H1 (cell line): Measurements from ENCODE around the gene CATSPERD. TPM values are rescaled to one million over a fixed set of nuclear protein-coding genes. Genes with fewer than 3 reads are reported as not detected.

ENCODE experiments used
- CTCF ChIA-PET: fragments of 300-600 bp; sonication (Branson Sonifier 250); formaldehyde crosslinking; loops from one replicate; lab custom pipeline; 2021; ENCODE audit not compliant: partially characterized antibody; lab: Charles Lee
- POLR2A ChIA-PET: fragments of 300-600 bp; sonication (Branson Sonifier 250); formaldehyde crosslinking; loops from one replicate; lab custom pipeline; 2021; ENCODE audit warnings: inconsistent platforms; ENCODE audit not compliant: partially characterized antibody; lab: Charles Lee
- DNase-seq, 2 experiments: peaks; one replicate each; pipeline versions ENCODE4 v3.0.0 to v3.0.0-alpha.2; 2010 to 2022; ENCODE audit warnings: low spot score in 2 of 2, low read depth in 1 of 2, mixed read lengths in 1 of 2
- FAIRE-seq: peaks from 2 replicates; lab custom pipeline; 2011; peaks lifted over from hg19 to GRCh38; lab: Jason Lieb, UNC
- H2AFZ ChIP-seq: 2 replicates; pipeline ENCODE4 v1.8.1; 2012; ENCODE audit warnings: low read length, inconsistent platforms
- H2AK5ac ChIP-seq: 2 replicates; pipeline ENCODE4 v1.6.1; 2013; ENCODE audit warnings: low read depth, low read length
- H2BK120ac ChIP-seq: replicated peaks from 2 replicates; pipeline ENCODE3; 2013; ENCODE audit warnings: low read depth, low read length, inconsistent platforms
- H2BK12ac ChIP-seq: 2 replicates; pipeline ENCODE4 v1.6.1; 2013; ENCODE audit warnings: low read depth, low read length
- H2BK15ac ChIP-seq: 2 replicates; pipeline ENCODE4 v1.6.1; 2013; ENCODE audit warnings: low read length
- H2BK20ac ChIP-seq: 2 replicates; pipeline ENCODE4 v1.6.1; 2013; ENCODE audit warnings: low read length
- H2BK5ac ChIP-seq: 2 replicates; pipeline ENCODE4 v1.6.1; 2013; ENCODE audit warnings: low read depth, low read length
- H3K14ac ChIP-seq: 2 replicates; pipeline ENCODE4 v1.6.1; 2013; ENCODE audit warnings: inconsistent platforms; ENCODE audit not compliant: insufficient read length
- H3K18ac ChIP-seq: 2 replicates; pipeline ENCODE4 v1.6.1; 2013; ENCODE audit warnings: low read length; ENCODE audit errors: extremely low read depth
- H3K23ac ChIP-seq: 2 replicates; pipeline ENCODE4 v1.6.1; 2013; ENCODE audit warnings: inconsistent platforms; ENCODE audit not compliant: insufficient read length
- H3K23me2 ChIP-seq: 2 replicates; pipeline ENCODE4 v1.6.1; 2013; ENCODE audit warnings: low read depth, low read length
- H3K27ac ChIP-seq: 2 replicates; pipeline ENCODE4 v1.6.1; 2011; ENCODE audit warnings: low read depth, low read length, inconsistent platforms
- H3K27me3 ChIP-seq, 4 experiments: replicated peaks in 1 of 4; 1 replicate in 1 of 4; 2 replicates in 3 of 4; pipeline versions ENCODE4 v1.6.1 to v1.8.1; 2011 to 2013; ENCODE audit warnings: low read length in 3 of 4, mild to moderate bottlenecking in 3 of 4, inconsistent platforms in 2 of 4, mixed read lengths in 2 of 4, moderate library complexity in 1 of 4; ENCODE audit not compliant: control insufficient read depth in 3 of 4, insufficient read depth in 3 of 4; ENCODE audit errors: extremely low read depth in 1 of 4
- H3K36me3 ChIP-seq, 4 experiments: 2 replicates each; pipeline versions ENCODE4 v1.6.1 to v1.8.1; 2011 to 2013; ENCODE audit warnings: mild to moderate bottlenecking in 4 of 4, low read length in 3 of 4, moderate library complexity in 2 of 4, control low read depth in 1 of 4, inconsistent platforms in 1 of 4; ENCODE audit not compliant: insufficient read depth in 4 of 4, control insufficient read depth in 2 of 4
- H3K4ac ChIP-seq: replicated peaks from 2 replicates; pipeline ENCODE3; 2013; ENCODE audit warnings: low read length, low read depth, mixed read lengths, inconsistent platforms; ENCODE audit not compliant: insufficient read length
- H3K4me1 ChIP-seq, 4 experiments: replicated peaks in 1 of 4; 1 replicate in 1 of 4; 2 replicates in 3 of 4; pipeline versions ENCODE4 v1.6.1 to v1.8.1; 2011 to 2013; ENCODE audit warnings: low read length in 3 of 4, inconsistent platforms in 2 of 4, mixed read lengths in 1 of 4; ENCODE audit not compliant: insufficient read depth in 4 of 4, control insufficient read depth in 3 of 4
- H3K4me2 ChIP-seq, 2 experiments: 2 replicates each; pipeline versions ENCODE4 v1.6.1 to v1.8.1; 2011 to 2013; ENCODE audit warnings: low read depth in 2 of 2, low read length in 2 of 2, control low read depth in 1 of 2, inconsistent platforms in 1 of 2, mild to moderate bottlenecking in 1 of 2; ENCODE audit not compliant: insufficient read depth in 1 of 2
- H3K4me3 ChIP-seq, 4 experiments: fragments of 200-600, 300-600 bp in 1 of 4; sonication (generic), shearing (Covaris generic), sonication (Bioruptor Twin) in 1 of 4; 2 replicates each; pipeline versions ENCODE4 v1.5.1 to v1.8.1; 2011 to 2016; ENCODE audit warnings: low read length in 4 of 4, low read depth in 3 of 4, control low read depth in 2 of 4, inconsistent platforms in 2 of 4, mild to moderate bottlenecking in 2 of 4, mixed read lengths in 1 of 4, moderate library complexity in 1 of 4; ENCODE audit not compliant: insufficient read depth in 2 of 4; ENCODE audit errors: extremely low read depth in 1 of 4
- H3K56ac ChIP-seq: replicated peaks from 2 replicates; pipeline ENCODE3; 2013; ENCODE audit warnings: low read depth, mild to moderate bottlenecking, mixed read lengths, low read length, inconsistent platforms; ENCODE audit not compliant: insufficient read length
- H3K79me1 ChIP-seq: 2 replicates; pipeline ENCODE4 v1.6.1; 2013; ENCODE audit warnings: low read depth, low read length, control low read depth
- H3K79me2 ChIP-seq, 2 experiments: 2 replicates each; pipeline versions ENCODE4 v1.6.1 to v1.8.1; 2012 to 2013; ENCODE audit warnings: low read length in 2 of 2, mild to moderate bottlenecking in 2 of 2, inconsistent platforms in 1 of 2; ENCODE audit not compliant: insufficient read depth in 2 of 2, control insufficient read depth in 1 of 2
- H3K9ac ChIP-seq, 4 experiments: replicated peaks in 1 of 4; 1 replicate in 1 of 4; 2 replicates in 3 of 4; pipeline versions ENCODE4 v1.6.1 to v1.8.1; 2011 to 2013; ENCODE audit warnings: low read depth in 3 of 4, low read length in 3 of 4, control low read depth in 2 of 4, mild to moderate bottlenecking in 2 of 4, moderate library complexity in 2 of 4, inconsistent platforms in 1 of 4; ENCODE audit errors: extremely low read depth in 1 of 4
- H3K9me3 ChIP-seq, 2 experiments: 2 replicates each; pipeline versions ENCODE4 v1.6.1 to v1.8.1; 2012 to 2013; ENCODE audit warnings: mild to moderate bottlenecking in 2 of 2, moderate library complexity in 2 of 2, control low read depth in 1 of 2, inconsistent platforms in 1 of 2, low read depth in 1 of 2, low read length in 1 of 2, mixed read lengths in 1 of 2; ENCODE audit not compliant: insufficient read depth in 2 of 2
- H4K20me1 ChIP-seq, 2 experiments: replicated peaks in 1 of 2; 2 replicates each; pipeline versions ENCODE3 to v1.8.1; 2011 to 2013; ENCODE audit warnings: inconsistent platforms in 2 of 2, low read length in 2 of 2, mild to moderate bottlenecking in 1 of 2; ENCODE audit not compliant: insufficient read depth in 2 of 2, control insufficient read depth in 1 of 2
- H4K5ac ChIP-seq: 2 replicates; pipeline ENCODE4 v1.6.1; 2013; ENCODE audit warnings: low read length, low read depth, mixed read lengths, inconsistent platforms; ENCODE audit not compliant: insufficient read length
- H4K8ac ChIP-seq: 2 replicates; pipeline ENCODE4 v1.8.0; 2013; ENCODE audit warnings: mild to moderate bottlenecking, moderate library complexity, low read length, inconsistent platforms; ENCODE audit not compliant: insufficient read depth; ENCODE audit errors: extremely low read depth
- H4K91ac ChIP-seq: replicated peaks from 2 replicates; pipeline ENCODE3; 2013; ENCODE audit warnings: low read length, mixed read lengths, inconsistent platforms; ENCODE audit not compliant: insufficient read length
- ASH2L ChIP-seq: fragments of 200-600, 300-600 bp; sonication (generic); IDR thresholded peaks from one replicate; pipeline ENCODE4 v1.7.1; 2017; ENCODE audit warnings: low read length
- BRCA1 ChIP-seq: IDR thresholded peaks from 2 replicates; pipeline ENCODE4 v1.6.1; 2012; ENCODE audit warnings: low read depth, low read length, improper control_type of control experiment
- CHD1 ChIP-seq: IDR thresholded peaks from 2 replicates; pipeline ENCODE4 v1.6.1; 2012; ENCODE audit warnings: low read depth, low read length, improper control_type of control experiment
- CHD2 ChIP-seq: IDR thresholded peaks from 2 replicates; pipeline ENCODE4 v1.6.1; 2012; ENCODE audit warnings: low read length, improper control_type of control experiment
- EGR1 ChIP-seq: IDR thresholded peaks from 2 replicates; pipeline ENCODE4 v1.6.1; 2011; ENCODE audit warnings: low read depth, low read length, borderline replicate concordance
- FOSL1 ChIP-seq: IDR thresholded peaks from 2 replicates; pipeline ENCODE4 v1.6.1; 2011; ENCODE audit warnings: mild to moderate bottlenecking, low read depth, low read length, moderate library complexity; ENCODE audit not compliant: insufficient read depth
- GTF2F1 ChIP-seq: IDR thresholded peaks from 2 replicates; pipeline ENCODE4 v1.6.1; 2012; ENCODE audit warnings: low read depth, low read length, improper control_type of control experiment, borderline replicate concordance
- KDM4A ChIP-seq: IDR thresholded peaks from one replicate; pipeline ENCODE4 v1.7.1; 2012; ENCODE audit warnings: low read depth, mild to moderate bottlenecking, moderate library complexity, low read length, inconsistent platforms; ENCODE audit not compliant: severe bottlenecking
- KDM5A ChIP-seq: fragments of 200-600 bp; IDR thresholded peaks from 2 replicates; pipeline ENCODE4 v1.7.1; 2012; ENCODE audit warnings: mild to moderate bottlenecking, low read length, inconsistent platforms, mixed read lengths
- SIN3A ChIP-seq, 2 experiments: IDR thresholded peaks in 1 of 2; conservative IDR thresholded peaks in 1 of 2; 2 replicates each; pipeline ENCODE4 v1.6.1; 2011 to 2012; ENCODE audit warnings: low read length in 2 of 2, improper control_type of control experiment in 1 of 2, low read depth in 1 of 2, mild to moderate bottlenecking in 1 of 2
- SIX5 ChIP-seq: IDR thresholded peaks from 2 replicates; pipeline ENCODE4 v1.6.1; 2011; ENCODE audit warnings: mild to moderate bottlenecking, low read depth, low read length
- TEAD4 ChIP-seq: IDR thresholded peaks from 2 replicates; pipeline ENCODE4 v1.6.1; 2012; ENCODE audit warnings: low read depth, low read length, inconsistent platforms, mixed read lengths
- WGBS, 2 experiments: shearing (Covaris generic) in 1 of 2; methylation state at CpG; one replicate each; pipeline versions ENCODE4 v1.1.6 to v1.1.7; 2013 to 2015; ENCODE audit warnings: low lambda C conversion rate in 2 of 2, mixed read lengths in 2 of 2, inconsistent platforms in 1 of 2, low coverage in 1 of 2, missing lambda C conversion rate in 1 of 2; ENCODE audit not compliant: insufficient replicate concordance in 2 of 2, insufficient coverage in 1 of 2, insufficient read length in 1 of 2; ENCODE audit errors: extremely low coverage in 1 of 2, missing lambda C conversion rate in 1 of 2; 5-methylcytosine and 5-hydroxymethylcytosine counted together
- polyA plus RNA-seq, 7 experiments: library from polyadenylated mRNA; depleted of rRNA in 3 of 7; stranded (reverse) in 5 of 7; unstranded in 2 of 7; fragments of >200 nt in 5 of 7; fragments of 200-250 nt in 2 of 7; gene quantifications; 1 replicate in 5 of 7; 2 replicates in 1 of 7; 4 replicates in 1 of 7; pipeline versions ENCODE4 v1.2.1 to v1.2.3, GENCODE V29; 2011 to 2013; ENCODE audit warnings: missing spikeins in 2 of 7, mixed read lengths in 2 of 7
- total RNA-seq: library from RNA; stranded (reverse); fragmentation: NEBNext Ultra II Directional; extraction: Animal tissue kit (Norgen Biotek cat#: 25700); gene quantifications from 2 replicates; pipeline ENCODE4 v1.2.1, GENCODE V29; 2021

Gene CATSPERD
- total and polyA plus RNA-seq, 2 of the 8 experiments (the other 6 are each of a cell fraction or from before 2014, with no cell fraction given) = 0.12 TPM; not detected in 1

DNA sequence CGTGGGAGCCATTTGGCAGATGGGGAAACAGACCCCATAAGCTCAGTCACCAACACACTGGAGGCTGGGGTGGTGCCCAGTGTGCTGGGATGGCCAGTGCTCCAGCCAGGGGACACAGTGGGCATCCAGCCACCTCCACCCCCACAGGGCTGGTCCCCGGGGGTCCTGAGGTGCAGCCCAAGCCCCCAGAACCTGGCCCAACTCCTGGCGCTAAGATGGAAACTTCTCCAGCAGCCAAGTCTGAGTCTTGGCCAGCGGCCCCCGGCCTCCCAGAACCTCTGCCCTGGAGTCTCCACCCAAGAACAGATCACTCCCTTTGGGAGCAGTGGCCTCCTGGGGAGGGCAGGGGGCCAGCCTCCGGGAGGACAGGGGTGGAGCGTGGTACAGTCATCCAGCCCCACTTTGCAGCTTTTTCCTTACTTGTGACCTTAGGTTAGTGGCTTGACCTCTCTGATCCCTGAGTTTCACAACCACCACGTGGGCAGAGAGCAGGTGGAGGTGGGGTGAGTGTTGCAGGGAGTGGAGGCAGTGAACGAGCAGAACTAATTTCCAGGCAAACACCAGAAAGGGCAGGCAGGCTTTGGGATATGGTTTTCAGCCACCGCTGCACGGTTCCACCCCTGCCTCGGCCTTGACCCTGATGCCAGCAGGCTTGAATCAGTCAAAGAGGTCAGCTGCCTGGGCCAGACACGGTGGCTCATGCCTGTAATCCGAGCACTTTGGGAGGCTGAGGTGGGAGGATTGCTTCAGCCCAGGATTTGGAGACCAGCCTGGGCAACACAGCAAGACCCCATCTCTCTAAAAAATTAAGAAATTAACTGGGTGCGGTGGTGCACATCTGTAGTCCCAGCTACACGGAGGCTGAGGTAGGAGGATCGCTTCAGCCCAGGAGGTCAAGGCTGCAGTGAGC lies 80.2 kb downstream of the CATSPERD start:
- no peaks in the 10 kb centered on the region for H3K36me3 ChIP-seq
- H2AFZ ChIP-seq = no peak overlapping the region
- H3K4me3 ChIP-seq = no peak overlapping the region
- H4K5ac ChIP-seq = no peak overlapping the region
- H4K20me1 ChIP-seq = peaks cover 0 to 3% of the 10 kb centered on the region in 2 experiments
- FAIRE-seq (no peak), DNase-seq (no peak)
- no peak overlapping the region for H3K27ac ChIP-seq
- H3K79me1 ChIP-seq = no peaks in the 10 kb centered on the region
- no peak overlapping the region for H3K4me2 ChIP-seq
- H2BK120ac ChIP-seq = no peak overlapping the region
- no peak overlapping the region for H2BK15ac ChIP-seq
- WGBS, 2 experiments = 88% methylated on average over 15 of the region's 17 CpGs; no CpG with 5 or more reads in 1 of the 2 experiments
- no peak overlapping the region for H2BK12ac ChIP-seq
- no peak overlapping the region for H4K91ac ChIP-seq
- H3K56ac ChIP-seq = no peak overlapping the region
- peaks cover 6% of the 10 kb centered on the region for H3K23me2 ChIP-seq
- no peak overlapping the region for H3K4ac ChIP-seq
- no peak overlapping the region for H3K23ac ChIP-seq
- no peaks in the 10 kb centered on the region for H3K9me3 ChIP-seq
- ChIA-PET POLR2A (interaction anchor here (1.0 to 3.0 kb wide), 5 partner anchors 9 to 109 kb away, joined by 3 to 12 read pairs (median 5); partner anchors contain the start of gene DUS3L), CTCF (interaction anchor here (0.9 to 1.6 kb wide), 3 partner anchors 90 to 218 kb away, joined by 3 to 6 read pairs (median 5); partner anchors contain the start of gene RPL36)
- H3K14ac ChIP-seq = no peak overlapping the region
- H4K8ac ChIP-seq = no peak overlapping the region
- H3K18ac ChIP-seq = no peak overlapping the region; the same call in 1 of the 2 replicates
- H3K9ac ChIP-seq = no peak overlapping the region
- H2BK5ac ChIP-seq = no peak overlapping the region
- H3K27me3 ChIP-seq = peaks cover 2 to 16% (median 8%) of the 10 kb centered on the region in 4 experiments; a peak in 6 of 7 replicates
- H2BK20ac ChIP-seq = no peak overlapping the region
- H3K79me2 ChIP-seq = no peaks in the 10 kb centered on the region
- H2AK5ac ChIP-seq = no peak overlapping the region
- peaks cover 0 to 13% (median 7%) of the 10 kb centered on the region in 4 experiments; a peak in 5 of 7 replicates for H3K4me1 ChIP-seq
- TF ChIP-seq SIN3A (conservative IDR thresholded peaks at IDR 0.05 in 1 of 2, IDR thresholded peaks at IDR 0.05 in 1 of 2; ENCODE audit: low read depth in 1 of 2, low read length in 2 of 2) = no peak
- no peak for TF ChIP-seq KDM5A
- TF ChIP-seq BRCA1 = no peak
- no peak for TF ChIP-seq ASH2L
- no peak for TF ChIP-seq GTF2F1
- no peak for TF ChIP-seq CHD2
- no peak for TF ChIP-seq CHD1
- no peak for TF ChIP-seq FOSL1
- TF ChIP-seq TEAD4 = no peak
- TF ChIP-seq EGR1 = no peak
- no peak for TF ChIP-seq KDM4A
- TF ChIP-seq SIX5 = no peak
